ENCODE data around the gene HYLS1. TPM values are rescaled to one million over a fixed set of nuclear protein-coding genes. Genes with fewer than 3 reads are reported as not detected.

The HYLS1 gene
- total and polyA plus RNA-seq, 9 of the 15 experiments (the other 6 are each of a cell fraction or from before 2014, with no cell fraction given) = 2.7 to 8.2 (median 4.8) TPM

GRCh38 chr11:125949271-125950177, 62.1 kb downstream of the HYLS1 start:
- POLR2A ChIA-PET = interaction anchor here (0.6 to 1.0 kb wide), 2 partner anchors 20 to 46 kb away, joined by 3 read pairs; partner anchors contain the start of gene PUS3
- H3K36me3 ChIP-seq (ENCODE audit: control insufficient read depth, insufficient read depth, low read length) = no peaks in the 10 kb centered on the region
- H3K9ac ChIP-seq (ENCODE audit: insufficient read depth in 1 of 2, low read depth in 2 of 2, low read length in 2 of 2) = no peak overlapping the region
- peaks cover under 1% of the 10 kb centered on the region for H3K9me1 ChIP-seq (ENCODE audit: control insufficient read depth, insufficient read depth, low read length)
- in situ Hi-C loops (cut with MboI) (no loop called here), intact Hi-C loops (cut with micrococcal nuclease) (no loop called here)
- peaks cover 2 to 18% of the 10 kb centered on the region in 2 experiments; a peak in 2 of 5 replicates for H3K4me1 ChIP-seq (replicated peaks in 1 of 2; ENCODE audit: control insufficient read depth in 2 of 2, insufficient read depth in 2 of 2, low read length in 2 of 2)
- H3K79me2 ChIP-seq (ENCODE audit: control insufficient read depth, insufficient read depth, low read length) = no peaks in the 10 kb centered on the region
- H3K27ac ChIP-seq (ENCODE audit: extremely low read depth, low read depth, low read length) = no peak overlapping the region
- peaks cover 58 to 85% of the 10 kb centered on the region in 2 experiments for H3K27me3 ChIP-seq (ENCODE audit: control insufficient read depth in 2 of 2, insufficient read depth in 2 of 2, low read length in 2 of 2)
- H3K9me3 ChIP-seq (replicated peaks; ENCODE audit: control insufficient read depth, insufficient read depth, low read depth, low read length) = no peaks in the 10 kb centered on the region
- CTCF ChIA-PET (ENCODE audit: low intra/inter-chr PET ratio) = no interaction called here
- BruUV-seq (replicated peaks) = no TSS peak
- ATAC-seq (no peak; the same call in 2 of the 3 replicates), FAIRE-seq (no peak), DNase-seq (ENCODE audit: extremely low read depth in 1 of 4, low spot score in 3 of 4) (no peak)
- 5% methylated on average over 22 of the region's 22 CpGs for WGBS (ENCODE audit: insufficient coverage, low coverage, missing lambda C conversion rate)
- no peak overlapping the region for H2AFZ ChIP-seq (ENCODE audit: low read depth, low read length)
- TF ChIP-seq, protein P1, sequence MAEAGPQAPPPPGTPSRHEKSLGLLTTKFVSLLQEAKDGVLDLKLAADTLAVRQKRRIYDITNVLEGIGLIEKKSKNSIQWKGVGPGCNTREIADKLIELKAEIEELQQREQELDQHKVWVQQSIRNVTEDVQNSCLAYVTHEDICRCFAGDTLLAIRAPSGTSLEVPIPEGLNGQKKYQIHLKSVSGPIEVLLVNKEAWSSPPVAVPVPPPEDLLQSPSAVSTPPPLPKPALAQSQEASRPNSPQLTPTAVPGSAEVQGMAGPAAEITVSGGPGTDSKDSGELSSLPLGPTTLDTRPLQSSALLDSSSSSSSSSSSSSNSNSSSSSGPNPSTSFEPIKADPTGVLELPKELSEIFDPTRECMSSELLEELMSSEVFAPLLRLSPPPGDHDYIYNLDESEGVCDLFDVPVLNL (CRISPR knock-in tag; IDR thresholded peaks at IDR 0.05; ENCODE audit: low read depth) = no peak
- TF ChIP-seq DDX20 (tag; IDR thresholded peaks at IDR 0.05; ENCODE audit: low read depth) = no peak
- TF ChIP-seq TEAD1 (CRISPR knock-in tag; IDR thresholded peaks at IDR 0.05) = no peak
- no peak for TF ChIP-seq ILK (tag; IDR thresholded peaks at IDR 0.05; ENCODE audit: borderline replicate concordance, low read depth)
- TF ChIP-seq CREM (IDR thresholded peaks at IDR 0.05; ENCODE audit: low read depth) = no peak
- no peak for TF ChIP-seq MTA1 (IDR thresholded peaks at IDR 0.05; ENCODE audit: borderline replicate concordance)
- TF ChIP-seq, protein P2, sequence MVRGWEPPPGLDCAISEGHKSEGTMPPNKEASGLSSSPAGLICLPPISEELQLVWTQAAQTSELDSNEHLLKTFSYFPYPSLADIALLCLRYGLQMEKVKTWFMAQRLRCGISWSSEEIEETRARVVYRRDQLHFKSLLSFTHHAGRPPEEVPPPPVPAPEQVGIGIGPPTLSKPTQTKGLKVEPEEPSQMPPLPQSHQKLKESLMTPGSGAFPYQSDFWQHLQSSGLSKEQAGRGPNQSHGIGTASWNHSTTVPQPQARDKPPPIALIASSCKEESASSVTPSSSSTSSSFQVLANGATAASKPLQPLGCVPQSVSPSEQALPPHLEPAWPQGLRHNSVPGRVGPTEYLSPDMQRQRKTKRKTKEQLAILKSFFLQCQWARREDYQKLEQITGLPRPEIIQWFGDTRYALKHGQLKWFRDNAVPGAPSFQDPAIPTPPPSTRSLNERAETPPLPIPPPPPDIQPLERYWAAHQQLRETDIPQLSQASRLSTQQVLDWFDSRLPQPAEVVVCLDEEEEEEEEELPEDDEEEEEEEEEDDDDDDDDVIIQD (CRISPR knock-in tag; IDR thresholded peaks at IDR 0.05) = no peak
- TF ChIP-seq CHD1 (IDR thresholded peaks at IDR 0.05; ENCODE audit: low read length) = no peak
- TF ChIP-seq NR3C1 (CRISPR knock-in tag; IDR thresholded peaks at IDR 0.05) = no peak
- TF ChIP-seq RBM15 (IDR thresholded peaks at IDR 0.05; ENCODE audit: insufficient read depth, low read length) = no peak
- no peak for TF ChIP-seq FOXJ2 (tag; IDR thresholded peaks at IDR 0.05)
- no peak for TF ChIP-seq GATAD2B (IDR thresholded peaks at IDR 0.05; ENCODE audit: borderline replicate concordance)
- TF ChIP-seq FOXA3 (CRISPR knock-in tag; conservative IDR thresholded peaks at IDR 0.05 in 1 of 2, IDR thresholded peaks at IDR 0.05 in 1 of 2) = no peak
- no peak for TF ChIP-seq HCFC1 (IDR thresholded peaks at IDR 0.05; ENCODE audit: low read depth, low read length)
- TF ChIP-seq NCOR1 (IDR thresholded peaks at IDR 0.05) = no peak
- TF ChIP-seq MCM3 (IDR thresholded peaks at IDR 0.05) = no peak
- TF ChIP-seq ZNF644 (tag; IDR thresholded peaks at IDR 0.05; ENCODE audit: low read depth) = no peak
- no peak for TF ChIP-seq ZKSCAN3 (CRISPR knock-in tag; IDR thresholded peaks at IDR 0.05)
- peaks cover 9% of the 10 kb centered on the region for H4K20me1 ChIP-seq (replicated peaks; ENCODE audit: control insufficient read depth, insufficient read depth, low read length)
- H3K4me3 ChIP-seq = no peak overlapping the region
- no peak overlapping the region for H3K4me2 ChIP-seq (ENCODE audit: insufficient read depth, low read length)

Measured in K562 (cell line).